ENCODE data around the gene CASZ1. TPM values are rescaled to one million over a fixed set of nuclear protein-coding genes. Genes with fewer than 3 reads are reported as not detected.
A peak's percentile ranks its signal among the peaks of the same experiment; 100 is the strongest.

Gene CASZ1
- total and polyA plus RNA-seq, 10 donors, result 0.73 to 14.5 (median 9.1) TPM

DNA sequence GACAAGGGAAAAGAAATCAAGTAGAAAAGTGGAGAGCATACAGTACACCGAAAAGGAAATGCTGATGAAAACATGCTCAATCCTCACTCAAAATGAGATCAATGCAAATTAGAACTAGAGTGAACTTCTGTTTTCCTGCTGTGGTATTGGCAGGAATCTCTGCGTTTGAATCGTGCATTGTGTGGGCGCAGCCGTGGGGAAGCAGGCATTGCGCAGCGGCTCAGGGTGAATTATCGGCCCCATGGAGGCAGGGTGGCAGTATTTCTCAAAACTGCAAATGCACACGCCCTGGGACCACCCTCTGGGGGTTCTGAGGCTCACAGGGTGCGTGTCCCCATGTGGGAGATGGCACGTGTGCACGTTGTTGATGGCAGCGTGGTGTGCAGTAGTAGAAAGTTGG lies 181.1 kb downstream of the CASZ1 start:
- Histone ChIP-seq H3K4me3 (no peak overlapping the region), H3K36me3 (peaks cover 0 to 54% (median 9%) of the 10 kb centered on the region in 6 donors), H3K27me3 (replicated peaks in 1 of 7) (no peaks in the 10 kb centered on the region), H3K4me1 (no peaks in the 10 kb centered on the region), H3K9me3 (no peaks in the 10 kb centered on the region), H3K27ac (no peak overlapping the region)
- intact Hi-C loops (cut with DNase I; ENCODE audit: low total_unique reads), result no loop called here
- no peak for TF ChIP-seq POLR2AphosphoS5 (IDR thresholded peaks at IDR 0.05)
- TF ChIP-seq, protein P1, sequence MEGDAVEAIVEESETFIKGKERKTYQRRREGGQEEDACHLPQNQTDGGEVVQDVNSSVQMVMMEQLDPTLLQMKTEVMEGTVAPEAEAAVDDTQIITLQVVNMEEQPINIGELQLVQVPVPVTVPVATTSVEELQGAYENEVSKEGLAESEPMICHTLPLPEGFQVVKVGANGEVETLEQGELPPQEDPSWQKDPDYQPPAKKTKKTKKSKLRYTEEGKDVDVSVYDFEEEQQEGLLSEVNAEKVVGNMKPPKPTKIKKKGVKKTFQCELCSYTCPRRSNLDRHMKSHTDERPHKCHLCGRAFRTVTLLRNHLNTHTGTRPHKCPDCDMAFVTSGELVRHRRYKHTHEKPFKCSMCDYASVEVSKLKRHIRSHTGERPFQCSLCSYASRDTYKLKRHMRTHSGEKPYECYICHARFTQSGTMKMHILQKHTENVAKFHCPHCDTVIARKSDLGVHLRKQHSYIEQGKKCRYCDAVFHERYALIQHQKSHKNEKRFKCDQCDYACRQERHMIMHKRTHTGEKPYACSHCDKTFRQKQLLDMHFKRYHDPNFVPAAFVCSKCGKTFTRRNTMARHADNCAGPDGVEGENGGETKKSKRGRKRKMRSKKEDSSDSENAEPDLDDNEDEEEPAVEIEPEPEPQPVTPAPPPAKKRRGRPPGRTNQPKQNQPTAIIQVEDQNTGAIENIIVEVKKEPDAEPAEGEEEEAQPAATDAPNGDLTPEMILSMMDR (IDR thresholded peaks at IDR 0.05 in 8 of 11, conservative IDR thresholded peaks at IDR 0.05 in 3 of 11), result no peak
- TF ChIP-seq POLR2A (IDR thresholded peaks at IDR 0.05), result no peak
- 74 to 89% (median 83%) methylated on average over 13 of the region's 13 CpGs for WGBS, 5 donors
- DNase-seq, result peak; percentile 23

DNA sequence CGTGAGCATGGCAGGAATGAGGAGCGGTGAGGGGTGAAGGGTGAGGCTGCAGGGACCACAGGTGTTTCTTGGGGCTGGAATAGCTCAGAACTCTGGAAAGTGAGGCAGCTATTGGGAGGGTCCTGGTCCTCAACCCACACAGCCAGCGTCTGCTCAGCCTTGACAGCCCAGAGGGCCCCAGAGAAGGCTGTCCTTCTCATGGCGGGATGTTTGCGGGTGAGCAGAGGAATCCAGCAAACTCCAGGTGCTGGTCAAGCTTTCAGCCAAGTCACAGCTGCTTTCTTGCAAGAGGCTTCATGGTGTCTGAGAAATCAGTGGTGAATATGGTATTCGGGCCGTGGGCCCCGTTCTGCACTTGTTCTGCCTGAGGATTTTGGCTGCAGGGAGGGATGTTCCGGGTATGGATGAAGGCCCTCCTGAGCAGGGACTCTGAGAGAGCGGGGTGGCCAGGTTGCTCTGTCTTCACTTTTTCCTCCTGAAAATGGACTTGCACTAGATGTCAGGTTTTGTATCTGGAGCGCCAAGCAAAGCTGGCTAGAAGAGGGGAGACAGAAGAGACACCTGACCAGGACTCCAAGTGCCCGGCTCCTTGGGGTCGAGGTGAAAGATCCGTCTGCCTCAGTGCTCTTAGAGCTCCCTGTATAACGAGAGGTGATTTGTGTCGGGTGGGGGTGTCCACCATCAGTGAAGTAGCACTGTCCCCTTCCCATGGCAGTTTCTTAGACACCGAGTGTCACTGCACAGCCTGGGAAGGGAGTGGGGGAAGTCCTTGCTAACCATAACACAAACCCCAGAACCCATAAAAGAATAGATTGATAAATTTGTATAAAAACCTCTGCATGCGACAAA lies 181.8 kb downstream of the CASZ1 start:
- Histone ChIP-seq H3K9me3 (no peaks in the 10 kb centered on the region), H3K27me3 (replicated peaks in 1 of 7) (no peaks in the 10 kb centered on the region), H3K4me1 (no peaks in the 10 kb centered on the region), H3K36me3 (peaks cover 0 to 50% (median 9%) of the 10 kb centered on the region in 6 donors), H3K27ac (no peak overlapping the region), H3K4me3 (no peak overlapping the region)
- 92 to 98% (median 95%) methylated on average over 17 to 18 of the region's 18 CpGs for WGBS, 5 donors
- peak; percentile 40 for DNase-seq
- TF ChIP-seq POLR2AphosphoS5 (IDR thresholded peaks at IDR 0.05), result no peak
- no peak for TF ChIP-seq POLR2A (IDR thresholded peaks at IDR 0.05)
- TF ChIP-seq, protein P1 (IDR thresholded peaks at IDR 0.05 in 8 of 11, conservative IDR thresholded peaks at IDR 0.05 in 3 of 11), result no peak
- intact Hi-C loops (cut with DNase I; ENCODE audit: low total_unique reads), result no loop called here

DNA sequence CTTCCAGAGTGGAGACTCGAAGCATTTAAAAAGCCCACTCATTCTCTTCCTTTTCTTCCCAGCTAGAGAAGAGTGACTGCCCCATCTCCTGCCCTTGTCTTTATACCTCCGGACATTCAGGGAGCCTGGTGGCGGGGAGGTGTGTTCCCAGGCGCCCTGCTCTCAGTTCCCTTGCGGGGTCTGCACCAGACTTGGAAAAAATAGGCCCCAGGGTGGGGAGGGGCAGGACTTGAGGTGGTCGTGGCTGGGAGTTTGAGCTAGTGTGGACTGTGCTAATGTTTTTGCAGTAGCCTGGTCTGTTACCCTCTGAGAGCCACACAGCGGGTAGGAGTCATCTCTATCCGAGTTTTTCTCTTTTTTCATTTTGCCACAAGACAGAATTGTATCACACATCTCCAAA lies 182.6 kb downstream of the CASZ1 start:
- H3K4me1 ChIP-seq, result no peaks in the 10 kb centered on the region
- H3K27ac ChIP-seq, result no peak overlapping the region
- H3K9me3 ChIP-seq, result no peaks in the 10 kb centered on the region
- H3K27me3 ChIP-seq (replicated peaks in 1 of 7), result no peaks in the 10 kb centered on the region
- TF ChIP-seq, protein P1 (IDR thresholded peaks at IDR 0.05 in 8 of 11, conservative IDR thresholded peaks at IDR 0.05 in 3 of 11), result no peak
- no peak for TF ChIP-seq POLR2A (IDR thresholded peaks at IDR 0.05)
- no peak for TF ChIP-seq POLR2AphosphoS5 (IDR thresholded peaks at IDR 0.05)
- H3K36me3 ChIP-seq, result peaks cover 0 to 45% (median 8%) of the 10 kb centered on the region in 6 donors
- peak; percentile 22 for DNase-seq
- WGBS, 5 donors, result 93 to 96% (median 93%) methylated on average over 8 of the region's 8 CpGs
- intact Hi-C loops (cut with DNase I; ENCODE audit: low total_unique reads), result no loop called here
- H3K4me3 ChIP-seq, result no peak overlapping the region

DNA sequence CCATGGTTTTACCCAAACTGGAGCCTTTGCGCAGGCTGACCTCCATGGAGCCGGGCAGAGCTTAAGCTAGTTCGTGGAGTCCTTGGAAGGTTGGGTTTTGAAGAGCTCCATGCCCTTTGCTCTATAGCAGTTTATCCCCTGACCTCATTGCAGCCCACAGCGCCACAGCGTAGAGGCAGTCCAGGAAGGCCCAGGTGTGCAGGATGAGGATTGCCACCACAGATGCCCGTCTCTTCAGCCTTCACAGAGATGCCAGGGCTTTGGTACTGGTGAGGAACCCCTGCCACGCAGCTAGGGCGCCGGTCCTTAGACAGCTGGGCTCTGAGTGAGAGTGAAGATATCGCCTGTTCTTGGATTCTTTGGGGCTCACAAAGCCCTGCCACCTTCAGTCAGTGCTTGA lies 183.1 kb downstream of the CASZ1 start:
- H3K27ac ChIP-seq, result no peak overlapping the region
- DNase-seq, result peak; percentile 44
- no peaks in the 10 kb centered on the region for H3K4me1 ChIP-seq
- TF ChIP-seq, protein P1 (IDR thresholded peaks at IDR 0.05 in 8 of 11, conservative IDR thresholded peaks at IDR 0.05 in 3 of 11), result no peak
- peaks cover 0 to 40% (median 4%) of the 10 kb centered on the region in 6 donors for H3K36me3 ChIP-seq
- H3K27me3 ChIP-seq (replicated peaks in 1 of 7), result no peaks in the 10 kb centered on the region
- WGBS, 5 donors, result 92 to 98% (median 96%) methylated on average over 10 of the region's 10 CpGs
- H3K9me3 ChIP-seq, result no peaks in the 10 kb centered on the region
- intact Hi-C loops (cut with DNase I; ENCODE audit: low total_unique reads), result no loop called here
- no peak overlapping the region for H3K4me3 ChIP-seq

Measured in spleen (tissue), 11 donors.